ENCODE data around the gene KREMEN1. TPM values are rescaled to one million over a fixed set of nuclear protein-coding genes. Genes with fewer than 3 reads are reported as not detected.

The KREMEN1 gene
- total and polyA plus RNA-seq, 2 experiments from 2014 or later = 1.8 to 3.8 TPM

DNA sequence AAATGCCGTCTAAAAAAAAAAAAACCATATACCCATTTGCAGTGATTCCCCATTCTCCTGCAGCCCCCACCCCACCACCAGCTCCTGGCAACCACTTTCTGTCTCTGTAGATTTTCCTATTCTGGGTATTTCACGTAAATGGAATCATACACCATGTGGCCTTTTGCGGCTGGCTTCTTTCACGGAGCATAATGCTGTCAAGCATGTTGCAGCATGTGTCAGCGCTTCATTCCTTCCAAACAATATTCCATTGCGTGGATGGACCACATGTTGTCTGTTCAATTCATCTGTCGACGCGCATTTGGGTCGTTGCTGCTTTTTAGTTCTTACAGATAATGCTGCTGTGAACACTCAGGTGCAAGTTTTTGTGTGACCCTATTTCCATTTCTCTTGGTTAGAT, 118.1 kb downstream of the KREMEN1 start:
- no peak overlapping the region for H3K4me3 ChIP-seq
- TF ChIP-seq, protein P1, sequence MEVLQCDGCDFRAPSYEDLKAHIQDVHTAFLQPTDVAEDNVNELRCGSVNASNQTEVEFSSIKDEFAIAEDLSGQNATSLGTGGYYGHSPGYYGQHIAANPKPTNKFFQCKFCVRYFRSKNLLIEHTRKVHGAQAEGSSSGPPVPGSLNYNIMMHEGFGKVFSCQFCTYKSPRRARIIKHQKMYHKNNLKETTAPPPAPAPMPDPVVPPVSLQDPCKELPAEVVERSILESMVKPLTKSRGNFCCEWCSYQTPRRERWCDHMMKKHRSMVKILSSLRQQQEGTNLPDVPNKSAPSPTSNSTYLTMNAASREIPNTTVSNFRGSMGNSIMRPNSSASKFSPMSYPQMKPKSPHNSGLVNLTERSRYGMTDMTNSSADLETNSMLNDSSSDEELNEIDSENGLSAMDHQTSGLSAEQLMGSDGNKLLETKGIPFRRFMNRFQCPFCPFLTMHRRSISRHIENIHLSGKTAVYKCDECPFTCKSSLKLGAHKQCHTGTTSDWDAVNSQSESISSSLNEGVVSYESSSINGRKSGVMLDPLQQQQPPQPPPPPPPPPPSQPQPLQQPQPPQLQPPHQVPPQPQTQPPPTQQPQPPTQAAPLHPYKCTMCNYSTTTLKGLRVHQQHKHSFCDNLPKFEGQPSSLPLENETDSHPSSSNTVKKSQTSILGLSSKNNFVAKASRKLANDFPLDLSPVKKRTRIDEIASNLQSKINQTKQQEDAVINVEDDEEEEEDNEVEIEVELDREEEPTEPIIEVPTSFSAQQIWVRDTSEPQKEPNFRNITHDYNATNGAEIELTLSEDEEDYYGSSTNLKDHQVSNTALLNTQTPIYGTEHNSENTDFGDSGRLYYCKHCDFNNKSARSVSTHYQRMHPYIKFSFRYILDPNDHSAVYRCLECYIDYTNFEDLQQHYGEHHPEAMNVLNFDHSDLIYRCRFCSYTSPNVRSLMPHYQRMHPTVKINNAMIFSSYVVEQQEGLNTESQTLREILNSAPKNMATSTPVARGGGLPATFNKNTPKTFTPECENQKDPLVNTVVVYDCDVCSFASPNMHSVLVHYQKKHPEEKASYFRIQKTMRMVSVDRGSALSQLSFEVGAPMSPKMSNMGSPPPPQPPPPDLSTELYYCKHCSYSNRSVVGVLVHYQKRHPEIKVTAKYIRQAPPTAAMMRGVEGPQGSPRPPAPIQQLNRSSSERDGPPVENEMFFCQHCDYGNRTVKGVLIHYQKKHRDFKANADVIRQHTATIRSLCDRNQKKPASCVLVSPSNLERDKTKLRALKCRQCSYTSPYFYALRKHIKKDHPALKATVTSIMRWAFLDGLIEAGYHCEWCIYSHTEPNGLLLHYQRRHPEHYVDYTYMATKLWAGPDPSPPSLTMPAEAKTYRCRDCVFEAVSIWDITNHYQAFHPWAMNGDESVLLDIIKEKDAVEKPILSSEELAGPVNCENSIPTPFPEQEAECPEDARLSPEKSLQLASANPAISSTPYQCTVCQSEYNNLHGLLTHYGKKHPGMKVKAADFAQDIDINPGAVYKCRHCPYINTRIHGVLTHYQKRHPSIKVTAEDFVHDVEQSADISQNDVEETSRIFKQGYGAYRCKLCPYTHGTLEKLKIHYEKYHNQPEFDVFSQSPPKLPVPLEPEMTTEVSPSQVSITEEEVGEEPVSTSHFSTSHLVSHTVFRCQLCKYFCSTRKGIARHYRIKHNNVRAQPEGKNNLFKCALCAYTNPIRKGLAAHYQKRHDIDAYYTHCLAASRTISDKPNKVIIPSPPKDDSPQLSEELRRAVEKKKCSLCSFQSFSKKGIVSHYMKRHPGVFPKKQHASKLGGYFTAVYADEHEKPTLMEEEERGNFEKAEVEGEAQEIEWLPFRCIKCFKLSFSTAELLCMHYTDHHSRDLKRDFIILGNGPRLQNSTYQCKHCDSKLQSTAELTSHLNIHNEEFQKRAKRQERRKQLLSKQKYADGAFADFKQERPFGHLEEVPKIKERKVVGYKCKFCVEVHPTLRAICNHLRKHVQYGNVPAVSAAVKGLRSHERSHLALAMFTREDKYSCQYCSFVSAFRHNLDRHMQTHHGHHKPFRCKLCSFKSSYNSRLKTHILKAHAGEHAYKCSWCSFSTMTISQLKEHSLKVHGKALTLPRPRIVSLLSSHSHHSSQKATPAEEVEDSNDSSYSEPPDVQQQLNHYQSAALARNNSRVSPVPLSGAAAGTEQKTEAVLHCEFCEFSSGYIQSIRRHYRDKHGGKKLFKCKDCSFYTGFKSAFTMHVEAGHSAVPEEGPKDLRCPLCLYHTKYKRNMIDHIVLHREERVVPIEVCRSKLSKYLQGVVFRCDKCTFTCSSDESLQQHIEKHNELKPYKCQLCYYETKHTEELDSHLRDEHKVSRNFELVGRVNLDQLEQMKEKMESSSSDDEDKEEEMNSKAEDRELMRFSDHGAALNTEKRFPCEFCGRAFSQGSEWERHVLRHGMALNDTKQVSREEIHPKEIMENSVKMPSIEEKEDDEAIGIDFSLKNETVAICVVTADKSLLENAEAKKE (CRISPR knock-in tag; IDR thresholded peaks at IDR 0.05) = no peak
- TF ChIP-seq, protein P2, sequence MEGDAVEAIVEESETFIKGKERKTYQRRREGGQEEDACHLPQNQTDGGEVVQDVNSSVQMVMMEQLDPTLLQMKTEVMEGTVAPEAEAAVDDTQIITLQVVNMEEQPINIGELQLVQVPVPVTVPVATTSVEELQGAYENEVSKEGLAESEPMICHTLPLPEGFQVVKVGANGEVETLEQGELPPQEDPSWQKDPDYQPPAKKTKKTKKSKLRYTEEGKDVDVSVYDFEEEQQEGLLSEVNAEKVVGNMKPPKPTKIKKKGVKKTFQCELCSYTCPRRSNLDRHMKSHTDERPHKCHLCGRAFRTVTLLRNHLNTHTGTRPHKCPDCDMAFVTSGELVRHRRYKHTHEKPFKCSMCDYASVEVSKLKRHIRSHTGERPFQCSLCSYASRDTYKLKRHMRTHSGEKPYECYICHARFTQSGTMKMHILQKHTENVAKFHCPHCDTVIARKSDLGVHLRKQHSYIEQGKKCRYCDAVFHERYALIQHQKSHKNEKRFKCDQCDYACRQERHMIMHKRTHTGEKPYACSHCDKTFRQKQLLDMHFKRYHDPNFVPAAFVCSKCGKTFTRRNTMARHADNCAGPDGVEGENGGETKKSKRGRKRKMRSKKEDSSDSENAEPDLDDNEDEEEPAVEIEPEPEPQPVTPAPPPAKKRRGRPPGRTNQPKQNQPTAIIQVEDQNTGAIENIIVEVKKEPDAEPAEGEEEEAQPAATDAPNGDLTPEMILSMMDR (conservative IDR thresholded peaks at IDR 0.05; ENCODE audit: low read depth in 2 of 2) = no peak
- TF ChIP-seq EZH2phosphoT487 (IDR thresholded peaks at IDR 0.05; ENCODE audit: unreplicated experiment) = no peak
- TF ChIP-seq, protein P3, sequence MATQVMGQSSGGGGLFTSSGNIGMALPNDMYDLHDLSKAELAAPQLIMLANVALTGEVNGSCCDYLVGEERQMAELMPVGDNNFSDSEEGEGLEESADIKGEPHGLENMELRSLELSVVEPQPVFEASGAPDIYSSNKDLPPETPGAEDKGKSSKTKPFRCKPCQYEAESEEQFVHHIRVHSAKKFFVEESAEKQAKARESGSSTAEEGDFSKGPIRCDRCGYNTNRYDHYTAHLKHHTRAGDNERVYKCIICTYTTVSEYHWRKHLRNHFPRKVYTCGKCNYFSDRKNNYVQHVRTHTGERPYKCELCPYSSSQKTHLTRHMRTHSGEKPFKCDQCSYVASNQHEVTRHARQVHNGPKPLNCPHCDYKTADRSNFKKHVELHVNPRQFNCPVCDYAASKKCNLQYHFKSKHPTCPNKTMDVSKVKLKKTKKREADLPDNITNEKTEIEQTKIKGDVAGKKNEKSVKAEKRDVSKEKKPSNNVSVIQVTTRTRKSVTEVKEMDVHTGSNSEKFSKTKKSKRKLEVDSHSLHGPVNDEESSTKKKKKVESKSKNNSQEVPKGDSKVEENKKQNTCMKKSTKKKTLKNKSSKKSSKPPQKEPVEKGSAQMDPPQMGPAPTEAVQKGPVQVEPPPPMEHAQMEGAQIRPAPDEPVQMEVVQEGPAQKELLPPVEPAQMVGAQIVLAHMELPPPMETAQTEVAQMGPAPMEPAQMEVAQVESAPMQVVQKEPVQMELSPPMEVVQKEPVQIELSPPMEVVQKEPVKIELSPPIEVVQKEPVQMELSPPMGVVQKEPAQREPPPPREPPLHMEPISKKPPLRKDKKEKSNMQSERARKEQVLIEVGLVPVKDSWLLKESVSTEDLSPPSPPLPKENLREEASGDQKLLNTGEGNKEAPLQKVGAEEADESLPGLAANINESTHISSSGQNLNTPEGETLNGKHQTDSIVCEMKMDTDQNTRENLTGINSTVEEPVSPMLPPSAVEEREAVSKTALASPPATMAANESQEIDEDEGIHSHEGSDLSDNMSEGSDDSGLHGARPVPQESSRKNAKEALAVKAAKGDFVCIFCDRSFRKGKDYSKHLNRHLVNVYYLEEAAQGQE (IDR thresholded peaks at IDR 0.05; ENCODE audit: unreplicated experiment) = no peak
- no peak for TF ChIP-seq NANOG (IDR thresholded peaks at IDR 0.05; ENCODE audit: borderline replicate concordance)
- TF ChIP-seq STAT1 (IDR thresholded peaks at IDR 0.05; ENCODE audit: unreplicated experiment) = no peak
- TF ChIP-seq EZH2 (IDR thresholded peaks at IDR 0.05; ENCODE audit: low read depth, unreplicated experiment) = no peak
- TF ChIP-seq ZNF114 (CRISPR knock-in tag; IDR thresholded peaks at IDR 0.05) = no peak
- no peak for TF ChIP-seq ZNF331 (CRISPR knock-in tag; IDR thresholded peaks at IDR 0.05; ENCODE audit: low read depth)
- no peak for TF ChIP-seq POLR2AphosphoS5 (IDR thresholded peaks at IDR 0.05; ENCODE audit: low read depth)
- TF ChIP-seq, protein P4, sequence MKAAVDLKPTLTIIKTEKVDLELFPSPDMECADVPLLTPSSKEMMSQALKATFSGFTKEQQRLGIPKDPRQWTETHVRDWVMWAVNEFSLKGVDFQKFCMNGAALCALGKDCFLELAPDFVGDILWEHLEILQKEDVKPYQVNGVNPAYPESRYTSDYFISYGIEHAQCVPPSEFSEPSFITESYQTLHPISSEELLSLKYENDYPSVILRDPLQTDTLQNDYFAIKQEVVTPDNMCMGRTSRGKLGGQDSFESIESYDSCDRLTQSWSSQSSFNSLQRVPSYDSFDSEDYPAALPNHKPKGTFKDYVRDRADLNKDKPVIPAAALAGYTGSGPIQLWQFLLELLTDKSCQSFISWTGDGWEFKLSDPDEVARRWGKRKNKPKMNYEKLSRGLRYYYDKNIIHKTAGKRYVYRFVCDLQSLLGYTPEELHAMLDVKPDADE (IDR thresholded peaks at IDR 0.05) = no peak
- TF ChIP-seq JUNB (IDR thresholded peaks at IDR 0.05; ENCODE audit: unreplicated experiment) = no peak
- no peaks in the 10 kb centered on the region for H4K20me1 ChIP-seq (replicated peaks; ENCODE audit: insufficient read depth)
- peaks cover 2% of the 10 kb centered on the region for H3K27me3 Mint-ChIP-seq (ENCODE audit: insufficient read depth, low read depth, poor library complexity)
- no peak overlapping the region for H3K4me2 ChIP-seq
- H3K4me1 Mint-ChIP-seq = 0 out of 3 replicates have a peak, but pooled peaks cover 2% of the 10 kb centered on the region
- peaks cover 3% of the 10 kb centered on the region; the same call in 2 of the 3 replicates for H3K36me3 Mint-ChIP-seq (ENCODE audit: low read depth)
- no peak overlapping the region for H3K27ac Mint-ChIP-seq
- no peaks in the 10 kb centered on the region for H3K27me3 ChIP-seq (ENCODE audit: insufficient read depth)
- peaks cover 5% of the 10 kb centered on the region; the same call in 1 of the 3 replicates for H3K9me3 Mint-ChIP-seq
- H3K4me3 Mint-ChIP-seq = no peak overlapping the region
- no peaks in the 10 kb centered on the region for H3K79me2 ChIP-seq (replicated peaks; ENCODE audit: insufficient read depth)
- no peak overlapping the region for H2AFZ ChIP-seq
- H3K36me3 ChIP-seq (ENCODE audit: insufficient read depth) = no peaks in the 10 kb centered on the region
- H3F3A ChIP-seq (replicated peaks; ENCODE audit: low read depth) = no peaks in the 10 kb centered on the region
- no peaks in the 10 kb centered on the region for H3K4me1 ChIP-seq (ENCODE audit: insufficient read depth)
- no peak for DNase-seq (ENCODE audit: low spot score)
- ATAC-seq = no peak
- H3K27ac ChIP-seq (ENCODE audit: low read depth) = no peak overlapping the region
- H3K9me2 ChIP-seq (ENCODE audit: insufficient read depth) = no peaks in the 10 kb centered on the region
